DND-41 (cell line): ENCODE results near the gene CNDP2.

ENCODE experiments used
- CTCF ChIP-seq: IDR thresholded peaks from 2 replicates; pipeline ENCODE4 v1.5.1; 2012; ENCODE audit warnings: borderline replicate concordance, low read length, moderate library complexity, mild to moderate bottlenecking; ENCODE audit not compliant: poor library complexity, severe bottlenecking; ENCODE audit errors: extremely low read depth
- EZH2 ChIP-seq: IDR thresholded peaks from 3 replicates; pipeline ENCODE4 v1.6.1; 2012; ENCODE audit warnings: borderline replicate concordance, low read depth, mild to moderate bottlenecking, moderate library complexity, low read length, inconsistent platforms; ENCODE audit not compliant: severe bottlenecking

GRCh38 chr18:74517236-74517630, 21.1 kb downstream of the CNDP2 start:
- TF ChIP-seq CTCF = no peak
- TF ChIP-seq EZH2 = no peak
